Right lobe of liver (tissue), 4 donors: ENCODE measurements around the gene PLCXD3.

ENCODE experiments used
- CTCF ChIP-seq, 4 donors: fragments of 200-600 bp in 3 of 4; fragments of 450-650 bp in 1 of 4; IDR thresholded peaks; one replicate each; pipeline versions ENCODE4 v1.5.1 to v1.8.0; 2016 to 2022; ENCODE audit warnings: antibody characterized with exemption in 4 of 4, mild to moderate bottlenecking in 2 of 4
- POLR2A ChIP-seq: fragments of 450-650 bp; IDR thresholded peaks from one replicate; pipeline ENCODE4 v1.6.1; 2017; ENCODE audit warnings: antibody characterized with exemption, mild to moderate bottlenecking
- donor health status: DM: no; HTN: no; CAD: no.
- donor health status: DM: no; HTN: no; CAD: no.
- donor health status: DM: no; HTN: yes; CAD: no.

GRCh38 chr5:41415242-41415641 lies 95.2 kb downstream of the PLCXD3 start:
- no peak for TF ChIP-seq CTCF (IDR thresholded peaks at IDR 0.05)
- TF ChIP-seq POLR2A, result no peak
